ENCODE data around the gene TEX261.
"Not testable (repeated sequence)": the region's sequence is repeated elsewhere in the genome, so short reads cannot be mapped to it uniquely, and the experiment has no call there.

The TEX261 gene

GRCh38 chr2:70994699-70995425 is at the start of gene TEX261:
Gene TEX261, minus strand, starts transcription at chr2:70994873. Its CDS starts 116 bp downstream, at chr2:70994757.
- no peaks in the 10 kb centered on the region for H3K27me3 ChIP-seq (replicated peaks; ENCODE audit: control insufficient read depth, insufficient read depth, low read length)
- H3K4me3 ChIP-seq (replicated peaks; ENCODE audit: low read depth, low read length) = peak within 1 kb of the TSS; percentile 95
- peaks cover 8% of the 10 kb centered on the region for H3K36me3 ChIP-seq (ENCODE audit: control insufficient read depth, insufficient read depth, low read length)
- TF ChIP-seq CTCF (IDR thresholded peaks at IDR 0.05; ENCODE audit: insufficient read depth, low read length, poor library complexity, severe bottlenecking) = peak; percentile 74
- DNase-seq (ENCODE audit: extremely low read depth, insufficient read length) = peak; percentile 93

GRCh38 chr2:71043531-71044407 is 49.1 kb upstream of the TEX261 start:
- Histone ChIP-seq H3K27me3 (replicated peaks; ENCODE audit: control insufficient read depth, insufficient read depth, low read length) (no peaks in the 10 kb centered on the region), H3K4me3 (replicated peaks; ENCODE audit: low read depth, low read length) (no peak overlapping the region), H3K36me3 (ENCODE audit: control insufficient read depth, insufficient read depth, low read length) (no peaks in the 10 kb centered on the region)
- no peak for TF ChIP-seq CTCF (IDR thresholded peaks at IDR 0.05; ENCODE audit: insufficient read depth, low read length, poor library complexity, severe bottlenecking)
- no peak for DNase-seq (ENCODE audit: extremely low read depth, insufficient read length)

- TF ChIP-seq CTCF (IDR thresholded peaks at IDR 0.05; ENCODE audit: insufficient read depth, low read length, poor library complexity, severe bottlenecking) = no peak
- no peak for DNase-seq (ENCODE audit: extremely low read depth, insufficient read length)
- no peaks in the 10 kb centered on the region for H3K27me3 ChIP-seq (replicated peaks; ENCODE audit: control insufficient read depth, insufficient read depth, low read length)
- no peak overlapping the region for H3K4me3 ChIP-seq (replicated peaks; ENCODE audit: low read depth, low read length)
- no peaks in the 10 kb centered on the region for H3K36me3 ChIP-seq (ENCODE audit: control insufficient read depth, insufficient read depth, low read length)
These were observed 47.6 kb upstream of the TEX261 start for GRCh38 chr2:71042287-71042686.

GRCh38 chr2:71036296-71036695 is 41.6 kb upstream of the TEX261 start:
- H3K27me3 ChIP-seq (replicated peaks; ENCODE audit: control insufficient read depth, insufficient read depth, low read length); H3K36me3 ChIP-seq (ENCODE audit: control insufficient read depth, insufficient read depth, low read length); H3K4me3 ChIP-seq (replicated peaks; ENCODE audit: low read depth, low read length); DNase-seq (ENCODE audit: extremely low read depth, insufficient read length): not testable (repeated sequence)

- DNase-seq (ENCODE audit: extremely low read depth, insufficient read length); H3K36me3 ChIP-seq (ENCODE audit: control insufficient read depth, insufficient read depth, low read length); H3K4me3 ChIP-seq (replicated peaks; ENCODE audit: low read depth, low read length); H3K27me3 ChIP-seq (replicated peaks; ENCODE audit: control insufficient read depth, insufficient read depth, low read length): not testable (repeated sequence)
- TF ChIP-seq CTCF (IDR thresholded peaks at IDR 0.05; ENCODE audit: insufficient read depth, low read length, poor library complexity, severe bottlenecking) = peak; percentile 42
These were observed 29.0 kb upstream of the TEX261 start for GRCh38 chr2:71023553-71024243.

GRCh38 chr2:71021394-71021793 is 26.7 kb upstream of the TEX261 start:
- not testable (repeated sequence) for H3K27me3 ChIP-seq (replicated peaks; ENCODE audit: control insufficient read depth, insufficient read depth, low read length); H3K36me3 ChIP-seq (ENCODE audit: control insufficient read depth, insufficient read depth, low read length); DNase-seq (ENCODE audit: extremely low read depth, insufficient read length); H3K4me3 ChIP-seq (replicated peaks; ENCODE audit: low read depth, low read length)

- not testable (repeated sequence) for H3K4me3 ChIP-seq (replicated peaks; ENCODE audit: low read depth, low read length); DNase-seq (ENCODE audit: extremely low read depth, insufficient read length); H3K27me3 ChIP-seq (replicated peaks; ENCODE audit: control insufficient read depth, insufficient read depth, low read length); H3K36me3 ChIP-seq (ENCODE audit: control insufficient read depth, insufficient read depth, low read length)
These were observed 25.3 kb upstream of the TEX261 start for GRCh38 chr2:71019989-71020388.
